ENCODE data around the gene PACSIN1.

GRCh38 chr6:34473967-34474366 is 8.1 kb downstream of the PACSIN1 start:
- TF ChIP-seq CTCF (IDR thresholded peaks at IDR 0.05) = no peak
- TF ChIP-seq POLR2A (IDR thresholded peaks at IDR 0.05) = no peak
- no peak for TF ChIP-seq EP300 (IDR thresholded peaks at IDR 0.05)
